ENCODE measurements around the gene SCAF1. TPM values are rescaled to one million over a fixed set of nuclear protein-coding genes. Genes with fewer than 3 reads are reported as not detected.
A peak's percentile ranks its signal among the peaks of the same experiment; 100 is the strongest.

SCAF1 gene
- polyA plus RNA-seq (2012; ENCODE audit: missing spikeins): 13.1 TPM

- peak; percentile 24; the same call in 1 of the 2 replicates for TF ChIP-seq TAF1 (IDR thresholded peaks at IDR 0.05; ENCODE audit: borderline replicate concordance, low read depth, low read length)
- TF ChIP-seq POLR2A (IDR thresholded peaks at IDR 0.05; ENCODE audit: low read depth, low read length): peak; percentile 46; the same call in 1 of the 2 replicates
- no peak for TF ChIP-seq POLR2AphosphoS5 (IDR thresholded peaks at IDR 0.05; ENCODE audit: low read depth, low read length)
- peak; percentile 94 for DNase-seq (ENCODE audit: insufficient read length)
Observed at GRCh38 chr19:49641688-49642491, at the start of gene SCAF1. TSS of gene SCAF1 (plus strand) at chr19:49642209. CDS start at chr19:49645027, 2,818 bp downstream.

GRCh38 chr19:49592486-49593232, 49.4 kb upstream of the SCAF1 start:
- DNase-seq (ENCODE audit: insufficient read length): no peak
- TF ChIP-seq POLR2A (IDR thresholded peaks at IDR 0.05; ENCODE audit: low read depth, low read length) (no peak), POLR2AphosphoS5 (IDR thresholded peaks at IDR 0.05; ENCODE audit: low read depth, low read length) (no peak), TAF1 (IDR thresholded peaks at IDR 0.05; ENCODE audit: borderline replicate concordance, low read depth, low read length) (no peak)
- FAIRE-seq: peak; percentile 74

More at GRCh38 chr19:49641688-49642491, at the start of gene SCAF1:
- FAIRE-seq: peak; percentile 99

GRCh38 chr19:49593233-49594113, 48.5 kb upstream of the SCAF1 start:
- TF ChIP-seq POLR2AphosphoS5 (IDR thresholded peaks at IDR 0.05; ENCODE audit: low read depth, low read length) (no peak), TAF1 (IDR thresholded peaks at IDR 0.05; ENCODE audit: borderline replicate concordance, low read depth, low read length) (no peak), POLR2A (IDR thresholded peaks at IDR 0.05; ENCODE audit: low read depth, low read length) (no peak)
- peak; percentile 99 for FAIRE-seq
- DNase-seq (ENCODE audit: insufficient read length): peak; percentile 100

GRCh38 chr19:49594157-49594992, 47.6 kb upstream of the SCAF1 start:
- no peak for DNase-seq (ENCODE audit: insufficient read length)
- no peak for FAIRE-seq
- TF ChIP-seq POLR2A (IDR thresholded peaks at IDR 0.05; ENCODE audit: low read depth, low read length): no peak
- TF ChIP-seq TAF1 (IDR thresholded peaks at IDR 0.05; ENCODE audit: borderline replicate concordance, low read depth, low read length): no peak
- TF ChIP-seq POLR2AphosphoS5 (IDR thresholded peaks at IDR 0.05; ENCODE audit: low read depth, low read length): no peak

GRCh38 chr19:49594993-49595818, 46.8 kb upstream of the SCAF1 start:
- TF ChIP-seq POLR2A (IDR thresholded peaks at IDR 0.05; ENCODE audit: low read depth, low read length) (no peak), POLR2AphosphoS5 (IDR thresholded peaks at IDR 0.05; ENCODE audit: low read depth, low read length) (no peak), TAF1 (IDR thresholded peaks at IDR 0.05; ENCODE audit: borderline replicate concordance, low read depth, low read length) (no peak)
- DNase-seq (ENCODE audit: insufficient read length) (no peak), FAIRE-seq (no peak)

- TF ChIP-seq POLR2AphosphoS5 (IDR thresholded peaks at IDR 0.05; ENCODE audit: low read depth, low read length) (no peak), TAF1 (IDR thresholded peaks at IDR 0.05; ENCODE audit: borderline replicate concordance, low read depth, low read length) (no peak), POLR2A (IDR thresholded peaks at IDR 0.05; ENCODE audit: low read depth, low read length) (no peak)
- no peak for FAIRE-seq
- DNase-seq (ENCODE audit: insufficient read length): no peak
Observed at GRCh38 chr19:49595819-49596404, 46.1 kb upstream of the SCAF1 start.

GRCh38 chr19:49596407-49596806, 45.6 kb upstream of the SCAF1 start:
- DNase-seq (ENCODE audit: insufficient read length) (no peak), FAIRE-seq (no peak)
- TF ChIP-seq TAF1 (IDR thresholded peaks at IDR 0.05; ENCODE audit: borderline replicate concordance, low read depth, low read length) (no peak), POLR2A (IDR thresholded peaks at IDR 0.05; ENCODE audit: low read depth, low read length) (no peak), POLR2AphosphoS5 (IDR thresholded peaks at IDR 0.05; ENCODE audit: low read depth, low read length) (no peak)

GRCh38 chr19:49596954-49597702, 44.9 kb upstream of the SCAF1 start:
- no peak for FAIRE-seq
- DNase-seq (ENCODE audit: insufficient read length): no peak
- TF ChIP-seq POLR2AphosphoS5 (IDR thresholded peaks at IDR 0.05; ENCODE audit: low read depth, low read length) (no peak), POLR2A (IDR thresholded peaks at IDR 0.05; ENCODE audit: low read depth, low read length) (no peak), TAF1 (IDR thresholded peaks at IDR 0.05; ENCODE audit: borderline replicate concordance, low read depth, low read length) (no peak)

GRCh38 chr19:49597703-49597974, 44.4 kb upstream of the SCAF1 start:
- DNase-seq (ENCODE audit: insufficient read length) (no peak), FAIRE-seq (no peak)
- TF ChIP-seq TAF1 (IDR thresholded peaks at IDR 0.05; ENCODE audit: borderline replicate concordance, low read depth, low read length): no peak
- no peak for TF ChIP-seq POLR2A (IDR thresholded peaks at IDR 0.05; ENCODE audit: low read depth, low read length)
- TF ChIP-seq POLR2AphosphoS5 (IDR thresholded peaks at IDR 0.05; ENCODE audit: low read depth, low read length): no peak

Measured in GM12892 (cell line).